MM.1S (cell line): ENCODE results near the gene ZBTB2.

Source experiments
- DNase-seq: peaks from one replicate; pipeline ENCODE4 v3.0.0-alpha.2; 2015
- H2AFZ ChIP-seq: fragments of 300-600 bp; sonication (generic); 2 replicates; pipeline ENCODE4 v1.6.0; 2016; ENCODE audit warnings: antibody characterized with exemption, low read length
- H3F3A ChIP-seq: fragments of 300-600 bp; sonication (generic); 2 replicates; pipeline ENCODE4 v1.6.1; 2016; ENCODE audit warnings: mild to moderate bottlenecking, antibody characterized with exemption, low read length, moderate library complexity, mixed read lengths; ENCODE audit not compliant: insufficient read depth
- H3K27ac ChIP-seq: fragments of 300-600 bp; sonication (generic); 2 replicates; pipeline ENCODE4 v1.5.1; 2016; ENCODE audit warnings: mild to moderate bottlenecking, low read length
- H3K27me3 ChIP-seq: fragments of 300-600 bp; sonication (generic); replicated peaks from 2 replicates; pipeline ENCODE4 v1.6.0; 2016; ENCODE audit warnings: low read length; ENCODE audit not compliant: insufficient read depth
- H3K36me3 ChIP-seq: fragments of 300-600 bp; sonication (generic); replicated peaks from 2 replicates; pipeline ENCODE4 v1.6.1; 2016; ENCODE audit warnings: mild to moderate bottlenecking, low read length, mixed read lengths; ENCODE audit not compliant: insufficient read depth
- H3K4me1 ChIP-seq: fragments of 300-600 bp; sonication (generic); 2 replicates; pipeline ENCODE4 v1.6.1; 2016; ENCODE audit warnings: low read length, mixed read lengths
- H3K4me2 ChIP-seq: fragments of 300-600 bp; sonication (generic); 2 replicates; pipeline ENCODE4 v1.6.0; 2016; ENCODE audit warnings: low read depth, low read length
- H3K4me3 ChIP-seq: fragments of 300-600 bp; sonication (generic); 2 replicates; pipeline ENCODE4 v1.5.1; 2016; ENCODE audit warnings: low read length, mixed read lengths
- H3K79me2 ChIP-seq: fragments of 300-600 bp; sonication (generic); 2 replicates; pipeline ENCODE4 v1.6.1; 2016; ENCODE audit warnings: mixed run types, low read length, mixed read lengths
- H3K9ac ChIP-seq: fragments of 300-600 bp; sonication (generic); 2 replicates; pipeline ENCODE4 v1.6.1; 2016; ENCODE audit warnings: low read length, mixed read lengths
- H3K9me2 ChIP-seq: fragments of 300-600 bp; sonication (generic); replicated peaks from 2 replicates; pipeline ENCODE4 v1.6.1; 2016; ENCODE audit warnings: mild to moderate bottlenecking, low read length, mixed read lengths; ENCODE audit not compliant: insufficient read depth
- H3K9me3 ChIP-seq: fragments of 300-600 bp; sonication (generic); replicated peaks from 2 replicates; pipeline ENCODE4 v1.6.1; 2016; ENCODE audit warnings: mild to moderate bottlenecking, low read length, mixed read lengths; ENCODE audit not compliant: insufficient read depth
- H4K20me1 ChIP-seq: fragments of 300-600 bp; sonication (generic); 2 replicates; pipeline ENCODE4 v1.6.1; 2016; ENCODE audit warnings: mild to moderate bottlenecking, low read length, moderate library complexity, mixed read lengths; ENCODE audit not compliant: insufficient read depth
- CTCF ChIP-seq: fragments of 300-600 bp; sonication (generic); IDR thresholded peaks from 2 replicates; pipeline ENCODE4 v1.5.1; 2016; ENCODE audit warnings: antibody characterized with exemption, low read length, mixed read lengths
- EZH2 ChIP-seq: fragments of 300-600 bp; sonication (generic); optimal IDR thresholded peaks from 2 replicates; pipeline ENCODE3; 2017; ENCODE audit warnings: low read depth, mild to moderate bottlenecking, antibody characterized with exemption, low read length, mixed read lengths
- EZH2phosphoT487 ChIP-seq: fragments of 300-600 bp; sonication (generic); IDR thresholded peaks from 2 replicates; pipeline ENCODE4 v1.6.1; 2018; ENCODE audit warnings: antibody characterized with exemption, low read length

Gene ZBTB2

GRCh38 chr6:151388997-151389617 lies 2.3 kb downstream of the ZBTB2 start:
- Histone ChIP-seq H3K9me2 (no peaks in the 10 kb centered on the region), H3K9me3 (no peaks in the 10 kb centered on the region), H3F3A (peaks cover 28% of the 10 kb centered on the region), H3K36me3 (no peaks in the 10 kb centered on the region), H4K20me1 (no peaks in the 10 kb centered on the region), H3K4me2 (peak overlapping the region; percentile 70), H3K27me3 (no peaks in the 10 kb centered on the region), H3K4me1 (peaks cover 5% of the 10 kb centered on the region; the same call in 1 of the 2 replicates), H3K9ac (peak overlapping the region; percentile 85), H2AFZ (0 out of 2 replicates have a peak overlapping the region, but pooled peaks have one; percentile 52), H3K4me3 (peak overlapping the region; percentile 62), H3K79me2 (peaks cover 73% of the 10 kb centered on the region), H3K27ac (peak overlapping the region; percentile 93; the same call in 1 of the 2 replicates)
- TF ChIP-seq CTCF (no peak), EZH2 (no peak), EZH2phosphoT487 (no peak)
- DNase-seq = no peak

DNA sequence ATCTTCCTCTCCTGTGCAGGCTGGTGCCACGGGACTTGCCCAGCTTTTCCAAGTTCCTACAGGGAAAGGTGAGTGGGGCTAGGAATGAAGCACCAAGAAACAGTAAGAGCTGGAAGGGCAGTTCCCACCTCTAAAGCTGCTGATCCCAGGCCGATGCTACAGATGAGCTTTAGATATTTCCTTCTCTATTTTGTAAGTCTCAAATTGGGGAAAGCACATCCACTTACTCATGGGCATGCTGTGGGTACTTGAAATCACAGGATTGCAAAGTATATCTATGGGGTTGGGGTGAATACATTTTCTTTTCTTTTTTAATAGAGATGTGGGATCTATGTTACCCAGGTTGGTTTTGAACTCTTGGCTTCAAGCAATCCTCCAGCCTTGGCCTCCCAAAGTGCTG lies 3.1 kb downstream of the ZBTB2 start:
- Histone ChIP-seq H3K36me3 (no peaks in the 10 kb centered on the region), H3K79me2 (peaks cover 73% of the 10 kb centered on the region), H3K9me2 (no peaks in the 10 kb centered on the region), H3K4me3 (no peak overlapping the region), H2AFZ (no peak overlapping the region), H3K27ac (no peak overlapping the region), H3K27me3 (no peaks in the 10 kb centered on the region), H3F3A (peaks cover 28% of the 10 kb centered on the region), H3K9ac (no peak overlapping the region), H3K4me1 (peaks cover 5% of the 10 kb centered on the region; the same call in 1 of the 2 replicates), H4K20me1 (no peaks in the 10 kb centered on the region), H3K4me2 (no peak overlapping the region), H3K9me3 (no peaks in the 10 kb centered on the region)
- DNase-seq = no peak
- TF ChIP-seq EZH2phosphoT487 (no peak), EZH2 (no peak), CTCF (no peak)

GRCh38 chr6:151387175-151387970 lies 4.0 kb downstream of the ZBTB2 start:
- no peak overlapping the region for H3K4me2 ChIP-seq
- no peaks in the 10 kb centered on the region for H3K4me1 ChIP-seq
- peaks cover 23% of the 10 kb centered on the region for H3F3A ChIP-seq
- H3K9me3 ChIP-seq = no peaks in the 10 kb centered on the region
- H3K9me2 ChIP-seq = no peaks in the 10 kb centered on the region
- H3K79me2 ChIP-seq = peaks cover 66% of the 10 kb centered on the region
- no peaks in the 10 kb centered on the region for H4K20me1 ChIP-seq
- no peak for TF ChIP-seq CTCF
- TF ChIP-seq EZH2phosphoT487 = no peak
- TF ChIP-seq EZH2 = no peak
- H3K4me3 ChIP-seq = no peak overlapping the region
- no peak overlapping the region for H2AFZ ChIP-seq
- no peaks in the 10 kb centered on the region for H3K27me3 ChIP-seq
- no peak overlapping the region for H3K27ac ChIP-seq
- no peaks in the 10 kb centered on the region for H3K36me3 ChIP-seq
- DNase-seq = no peak
- H3K9ac ChIP-seq = no peak overlapping the region
